ENCODE measurements around the gene TMEM95. TPM values are rescaled to one million over a fixed set of nuclear protein-coding genes. Genes with fewer than 3 reads are reported as not detected.

Gene TMEM95
- polyA plus RNA-seq, 1 experiment, result not detected

GRCh38 chr17:7318121-7318860 is 36.7 kb upstream of the TMEM95 start:
- no peak for DNase-seq (ENCODE audit: low read depth)
- POLR2A ChIA-PET, result no interaction called here
- CTCF ChIA-PET, result interaction anchor here (1.7 kb wide), 1 partner anchor 11 kb away, joined by 5 read pairs; the partner anchor contains the start of gene NEURL4
- Histone ChIP-seq H3K36me3 (ENCODE audit: control insufficient read depth, insufficient read depth, low read length) (peaks cover 48% of the 10 kb centered on the region), H3K4me3 (ENCODE audit: low read depth, low read length) (no peak overlapping the region), H3K27me3 (ENCODE audit: control insufficient read depth, insufficient read depth, low read length) (no peaks in the 10 kb centered on the region)
- TF ChIP-seq, protein P1, sequence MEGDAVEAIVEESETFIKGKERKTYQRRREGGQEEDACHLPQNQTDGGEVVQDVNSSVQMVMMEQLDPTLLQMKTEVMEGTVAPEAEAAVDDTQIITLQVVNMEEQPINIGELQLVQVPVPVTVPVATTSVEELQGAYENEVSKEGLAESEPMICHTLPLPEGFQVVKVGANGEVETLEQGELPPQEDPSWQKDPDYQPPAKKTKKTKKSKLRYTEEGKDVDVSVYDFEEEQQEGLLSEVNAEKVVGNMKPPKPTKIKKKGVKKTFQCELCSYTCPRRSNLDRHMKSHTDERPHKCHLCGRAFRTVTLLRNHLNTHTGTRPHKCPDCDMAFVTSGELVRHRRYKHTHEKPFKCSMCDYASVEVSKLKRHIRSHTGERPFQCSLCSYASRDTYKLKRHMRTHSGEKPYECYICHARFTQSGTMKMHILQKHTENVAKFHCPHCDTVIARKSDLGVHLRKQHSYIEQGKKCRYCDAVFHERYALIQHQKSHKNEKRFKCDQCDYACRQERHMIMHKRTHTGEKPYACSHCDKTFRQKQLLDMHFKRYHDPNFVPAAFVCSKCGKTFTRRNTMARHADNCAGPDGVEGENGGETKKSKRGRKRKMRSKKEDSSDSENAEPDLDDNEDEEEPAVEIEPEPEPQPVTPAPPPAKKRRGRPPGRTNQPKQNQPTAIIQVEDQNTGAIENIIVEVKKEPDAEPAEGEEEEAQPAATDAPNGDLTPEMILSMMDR (IDR thresholded peaks at IDR 0.05; ENCODE audit: insufficient read depth, low read depth, low read length), result no peak

DNA sequence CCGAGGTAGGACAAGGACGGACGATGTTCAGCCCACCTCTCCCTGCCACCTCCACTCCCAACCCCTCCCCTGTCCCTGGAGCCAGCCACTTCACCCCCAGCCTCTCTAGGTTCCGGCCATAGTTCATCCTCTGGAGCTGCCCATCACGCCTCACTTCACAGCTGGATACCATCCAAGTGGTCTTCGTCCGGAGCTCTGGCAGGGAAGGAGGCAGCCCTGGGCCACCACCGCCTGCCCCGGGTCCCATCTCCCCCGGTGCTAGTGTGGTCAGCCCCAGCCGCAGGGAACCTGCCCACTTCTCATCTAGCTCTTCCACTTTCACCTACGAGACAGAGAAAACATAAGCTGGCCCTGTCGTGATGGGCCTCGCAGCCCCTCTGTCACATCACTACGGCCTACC is 33.5 kb upstream of the TMEM95 start:
- POLR2A ChIA-PET, result interaction anchor here (0.6 kb wide), 1 partner anchor 77 kb away, joined by 3 read pairs; no protein-coding TSS in a partner anchor
- Histone ChIP-seq H3K36me3 (ENCODE audit: control insufficient read depth, insufficient read depth, low read length) (peaks cover 58% of the 10 kb centered on the region), H3K27me3 (ENCODE audit: control insufficient read depth, insufficient read depth, low read length) (no peaks in the 10 kb centered on the region), H3K4me3 (ENCODE audit: low read depth, low read length) (no peak overlapping the region)
- CTCF ChIA-PET, result interaction anchor here (1.3 kb wide), 1 partner anchor 239 kb away, joined by 6 read pairs; no protein-coding TSS in a partner anchor
- TF ChIP-seq, protein P1 (IDR thresholded peaks at IDR 0.05; ENCODE audit: insufficient read depth, low read depth, low read length), result no peak
- DNase-seq (ENCODE audit: low read depth), result no peak

- no peaks in the 10 kb centered on the region for H3K27me3 ChIP-seq (ENCODE audit: control insufficient read depth, insufficient read depth, low read length)
- ChIA-PET CTCF (interaction anchor here (1.3 to 5.0 kb wide), 2 partner anchors 9 to 238 kb away, joined by 6 to 22 read pairs; no protein-coding TSS in a partner anchor), POLR2A (no interaction called here)
- no peak for DNase-seq (ENCODE audit: low read depth)
- TF ChIP-seq, protein P1 (IDR thresholded peaks at IDR 0.05; ENCODE audit: insufficient read depth, low read depth, low read length), result no peak
- no peak overlapping the region for H3K4me3 ChIP-seq (ENCODE audit: low read depth, low read length)
- peaks cover 57% of the 10 kb centered on the region for H3K36me3 ChIP-seq (ENCODE audit: control insufficient read depth, insufficient read depth, low read length)
Observed at GRCh38 chr17:7322520-7323194, 32.3 kb upstream of the TMEM95 start.

- CTCF ChIA-PET, result interaction anchor here (0.6 to 5.0 kb wide), 7 partner anchors 11 to 237 kb away, joined by 3 to 22 read pairs (median 8); partner anchors contain the start of genes ACAP1 and SENP3
- DNase-seq (ENCODE audit: low read depth), result no peak
- H3K36me3 ChIP-seq (ENCODE audit: control insufficient read depth, insufficient read depth, low read length), result peaks cover 48% of the 10 kb centered on the region
- POLR2A ChIA-PET, result no interaction called here
- TF ChIP-seq, protein P1 (IDR thresholded peaks at IDR 0.05; ENCODE audit: insufficient read depth, low read depth, low read length), result peak; percentile 92
- no peaks in the 10 kb centered on the region for H3K27me3 ChIP-seq (ENCODE audit: control insufficient read depth, insufficient read depth, low read length)
- H3K4me3 ChIP-seq (ENCODE audit: low read depth, low read length), result no peak overlapping the region
Observed at GRCh38 chr17:7323731-7324437, 31.1 kb upstream of the TMEM95 start.

GRCh38 chr17:7324438-7324779 is 30.5 kb upstream of the TMEM95 start:
- no peaks in the 10 kb centered on the region for H3K27me3 ChIP-seq (ENCODE audit: control insufficient read depth, insufficient read depth, low read length)
- H3K4me3 ChIP-seq (ENCODE audit: low read depth, low read length), result no peak overlapping the region
- POLR2A ChIA-PET, result no interaction called here
- TF ChIP-seq, protein P1 (IDR thresholded peaks at IDR 0.05; ENCODE audit: insufficient read depth, low read depth, low read length), result no peak
- CTCF ChIA-PET, result interaction anchor here (0.7 to 5.0 kb wide), 5 partner anchors 11 to 236 kb away, joined by 3 to 22 read pairs (median 11); partner anchors contain the start of genes ACAP1 and SENP3
- H3K36me3 ChIP-seq (ENCODE audit: control insufficient read depth, insufficient read depth, low read length), result peaks cover 47% of the 10 kb centered on the region
- DNase-seq (ENCODE audit: low read depth), result no peak
